ENCODE results near the gene SLC35F6. TPM values are rescaled to one million over a fixed set of nuclear protein-coding genes. Genes with fewer than 3 reads are reported as not detected.

Gene SLC35F6, protein sequence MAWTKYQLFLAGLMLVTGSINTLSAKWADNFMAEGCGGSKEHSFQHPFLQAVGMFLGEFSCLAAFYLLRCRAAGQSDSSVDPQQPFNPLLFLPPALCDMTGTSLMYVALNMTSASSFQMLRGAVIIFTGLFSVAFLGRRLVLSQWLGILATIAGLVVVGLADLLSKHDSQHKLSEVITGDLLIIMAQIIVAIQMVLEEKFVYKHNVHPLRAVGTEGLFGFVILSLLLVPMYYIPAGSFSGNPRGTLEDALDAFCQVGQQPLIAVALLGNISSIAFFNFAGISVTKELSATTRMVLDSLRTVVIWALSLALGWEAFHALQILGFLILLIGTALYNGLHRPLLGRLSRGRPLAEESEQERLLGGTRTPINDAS
- total RNA-seq (2014; rRNA removed; shearing (Covaris generic)) = 110 and 113 TPM in 2 replicates
- polyA plus RNA-seq (2015; cell fraction: cytosol; rRNA removed) = 190 and 222 TPM in 2 replicates
- polyA plus RNA-seq (2015; cell fraction: nucleus; rRNA removed) = 29.5 and 36.4 TPM in 2 replicates

- in situ Hi-C loops (cut with HindIII; ENCODE audit: low pct_unique_long_range_greater_than_20kb, low sequenced_read_pairs) = no loop called here
These were observed at the start of gene SLC35F6 for GRCh38 chr2:26764078-26764887. TSS of gene SLC35F6 (plus strand) at chr2:26764284. CDS start at chr2:26764350, 66 bp downstream.

GRCh38 chr2:26715528-26716270 lies 48.4 kb upstream of the SLC35F6 start:
- DNase-seq (ENCODE audit: low read depth, low spot score) = no peak
- in situ Hi-C loops (cut with HindIII; ENCODE audit: low pct_unique_long_range_greater_than_20kb, low sequenced_read_pairs) = no loop called here

More at GRCh38 chr2:26764078-26764887, at the start of gene SLC35F6:
- DNase-seq (ENCODE audit: low read depth, low spot score) = peak; percentile 83

DNA sequence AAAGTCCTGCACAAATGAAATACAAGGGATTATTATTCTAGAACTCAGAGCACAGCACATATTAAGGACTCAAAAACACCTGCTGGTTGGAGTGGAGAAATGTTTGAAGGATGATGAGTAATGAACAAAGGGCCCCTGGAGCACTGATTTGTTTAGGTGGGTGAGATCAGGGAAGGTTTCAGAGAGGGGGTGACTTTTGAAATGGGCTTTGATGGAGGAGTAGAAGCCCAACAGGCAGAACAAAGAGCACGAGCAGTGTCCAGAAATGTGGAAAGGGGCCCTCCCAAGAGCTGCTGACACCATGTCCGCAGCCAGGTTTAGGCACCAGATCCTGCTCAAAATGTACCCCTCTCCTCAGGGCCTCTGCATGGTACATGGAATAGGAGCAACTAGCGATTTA lies 47.7 kb upstream of the SLC35F6 start:
- DNase-seq (ENCODE audit: low read depth, low spot score) = no peak
- in situ Hi-C loops (cut with HindIII; ENCODE audit: low pct_unique_long_range_greater_than_20kb, low sequenced_read_pairs) = no loop called here

DNA sequence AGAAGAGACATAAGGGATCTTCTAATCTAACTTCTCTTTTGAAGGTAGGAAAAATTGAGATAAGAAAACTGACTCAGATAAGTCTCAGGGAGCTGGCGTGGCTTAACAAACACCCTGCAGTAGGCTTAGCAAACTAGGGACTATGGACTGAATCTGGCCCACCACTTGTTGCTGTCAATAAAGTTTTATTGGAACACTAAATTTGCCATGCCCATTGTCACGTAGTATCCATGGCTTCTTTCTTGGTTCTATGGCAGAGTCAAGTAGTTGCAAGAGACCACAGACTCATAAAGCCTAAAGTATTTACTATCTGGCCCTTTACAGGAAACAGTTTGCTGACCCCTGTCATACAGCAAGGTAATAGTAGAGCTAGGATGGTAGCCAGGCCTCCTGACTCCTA lies 47.3 kb upstream of the SLC35F6 start:
- in situ Hi-C loops (cut with HindIII; ENCODE audit: low pct_unique_long_range_greater_than_20kb, low sequenced_read_pairs) = no loop called here
- no peak for DNase-seq (ENCODE audit: low read depth, low spot score)

DNA sequence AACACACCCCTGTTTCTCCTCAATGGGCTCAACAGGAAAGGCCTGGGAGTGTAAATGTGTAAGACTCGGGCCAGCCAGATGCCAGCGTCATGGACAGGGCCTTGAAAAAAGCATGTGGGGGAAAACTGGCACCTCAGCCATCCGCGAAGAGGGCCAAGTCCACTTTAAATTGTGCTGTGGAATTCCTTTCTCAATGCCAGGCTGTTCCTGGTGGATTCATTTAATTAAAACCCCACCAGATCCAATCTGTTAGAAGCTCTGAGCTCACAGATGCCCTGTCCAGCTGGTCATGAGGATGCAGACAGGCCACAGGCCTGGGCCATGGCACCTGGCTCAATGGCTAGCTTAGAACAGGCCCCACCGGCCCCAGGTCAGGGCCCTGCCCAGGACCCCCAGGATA lies 46.7 kb upstream of the SLC35F6 start:
- in situ Hi-C loops (cut with HindIII; ENCODE audit: low pct_unique_long_range_greater_than_20kb, low sequenced_read_pairs) = no loop called here
- DNase-seq (ENCODE audit: low read depth, low spot score) = no peak

GRCh38 chr2:26718949-26719686 lies 45.0 kb upstream of the SLC35F6 start:
- in situ Hi-C loops (cut with HindIII; ENCODE audit: low pct_unique_long_range_greater_than_20kb, low sequenced_read_pairs) = no loop called here

DNA sequence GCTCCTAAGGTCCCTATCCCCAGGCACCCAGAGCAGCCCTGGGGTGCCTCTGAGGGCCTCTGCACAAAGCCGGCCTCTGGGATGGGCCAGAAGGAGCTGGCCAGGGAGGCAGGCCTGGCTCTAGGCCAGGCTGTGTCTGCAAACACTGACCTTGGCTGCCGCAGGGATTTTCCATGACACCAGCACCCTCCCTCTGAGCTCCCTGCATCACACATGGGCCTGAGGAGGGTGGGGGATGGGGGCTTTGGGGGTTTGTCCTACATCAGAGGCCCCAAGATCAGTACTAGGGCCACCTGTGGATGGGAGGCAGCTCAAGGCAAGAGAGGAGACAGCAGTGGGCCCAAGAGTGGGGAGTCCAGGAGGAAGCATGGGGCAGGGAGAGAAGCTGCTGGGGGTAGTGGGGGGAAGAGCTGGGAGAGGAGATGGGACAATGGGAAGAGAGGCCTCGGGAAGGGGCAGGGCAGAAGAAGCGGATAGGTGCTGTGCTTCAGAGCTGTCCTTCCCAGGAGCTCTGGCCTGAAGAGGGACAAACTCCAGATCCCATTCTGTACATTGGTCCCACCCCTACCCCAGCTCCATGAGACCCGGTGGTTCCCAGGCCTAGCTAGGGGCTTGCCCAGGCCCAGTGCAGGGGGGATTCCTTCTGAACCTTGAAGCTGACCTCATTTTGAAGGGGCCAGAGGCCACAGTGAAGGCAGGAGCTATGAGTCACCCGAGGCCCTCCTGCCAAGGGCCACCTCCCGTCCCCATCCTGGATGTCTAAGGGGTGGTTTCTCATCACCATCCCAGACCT lies 43.6 kb upstream of the SLC35F6 start:
- DNase-seq (ENCODE audit: low read depth, low spot score) = no peak
- in situ Hi-C loops (cut with HindIII; ENCODE audit: low pct_unique_long_range_greater_than_20kb, low sequenced_read_pairs) = no loop called here

More at GRCh38 chr2:26718949-26719686, 45.0 kb upstream of the SLC35F6 start:
- DNase-seq (ENCODE audit: low read depth, low spot score) = no peak

- DNase-seq (ENCODE audit: low read depth, low spot score) = no peak
- in situ Hi-C loops (cut with HindIII; ENCODE audit: low pct_unique_long_range_greater_than_20kb, low sequenced_read_pairs) = no loop called here
These were observed 42.7 kb upstream of the SLC35F6 start for GRCh38 chr2:26721115-26722032.

- no peak for DNase-seq (ENCODE audit: low read depth, low spot score)
- in situ Hi-C loops (cut with HindIII; ENCODE audit: low pct_unique_long_range_greater_than_20kb, low sequenced_read_pairs) = no loop called here
These were observed 41.8 kb upstream of the SLC35F6 start for GRCh38 chr2:26722328-26722727.

GRCh38 chr2:26722911-26723310 lies 41.2 kb upstream of the SLC35F6 start:
- in situ Hi-C loops (cut with HindIII; ENCODE audit: low pct_unique_long_range_greater_than_20kb, low sequenced_read_pairs) = no loop called here
- DNase-seq (ENCODE audit: low read depth, low spot score) = peak; percentile 22

- in situ Hi-C loops (cut with HindIII; ENCODE audit: low pct_unique_long_range_greater_than_20kb, low sequenced_read_pairs) = no loop called here
- no peak for DNase-seq (ENCODE audit: low read depth, low spot score)
These were observed 40.6 kb upstream of the SLC35F6 start for GRCh38 chr2:26723475-26723874.

DNA sequence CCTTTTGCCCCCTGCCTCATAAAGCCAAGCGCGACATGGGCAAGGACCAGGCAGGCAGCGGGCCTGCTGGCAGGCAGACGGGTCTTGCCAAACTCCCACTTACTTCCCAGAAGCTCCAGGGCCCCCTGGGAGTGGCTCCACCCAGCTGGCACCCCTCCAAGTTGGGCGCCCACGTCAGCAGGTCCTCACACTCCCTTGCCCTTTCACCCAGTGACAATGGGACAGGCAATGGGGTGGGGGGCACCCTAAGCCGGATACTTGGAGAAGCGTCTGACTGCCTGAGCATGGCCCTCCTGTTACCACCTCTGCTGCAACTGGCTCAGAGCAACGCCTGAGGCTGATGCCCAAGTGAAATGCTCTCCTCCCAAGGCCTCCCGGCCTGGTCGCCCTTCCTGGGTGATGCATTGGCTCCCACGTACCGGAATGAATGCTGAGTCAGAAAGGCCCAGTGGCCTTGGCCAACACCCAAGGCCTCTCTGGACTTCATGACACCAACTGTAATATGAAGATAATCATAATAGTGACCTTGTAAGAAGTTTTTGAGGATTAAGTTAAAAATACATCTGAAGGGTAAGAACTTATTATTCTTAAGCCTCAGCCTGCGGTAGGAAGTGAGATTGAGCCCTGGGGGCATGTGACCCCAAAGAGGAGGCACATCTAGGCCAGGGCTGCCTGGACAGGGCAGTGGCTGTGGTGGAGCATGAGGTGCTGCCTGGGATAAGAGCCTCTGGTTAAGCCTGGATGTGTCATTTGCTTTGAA lies 39.9 kb upstream of the SLC35F6 start:
- no peak for DNase-seq (ENCODE audit: low read depth, low spot score)
- in situ Hi-C loops (cut with HindIII; ENCODE audit: low pct_unique_long_range_greater_than_20kb, low sequenced_read_pairs) = no loop called here

DNA sequence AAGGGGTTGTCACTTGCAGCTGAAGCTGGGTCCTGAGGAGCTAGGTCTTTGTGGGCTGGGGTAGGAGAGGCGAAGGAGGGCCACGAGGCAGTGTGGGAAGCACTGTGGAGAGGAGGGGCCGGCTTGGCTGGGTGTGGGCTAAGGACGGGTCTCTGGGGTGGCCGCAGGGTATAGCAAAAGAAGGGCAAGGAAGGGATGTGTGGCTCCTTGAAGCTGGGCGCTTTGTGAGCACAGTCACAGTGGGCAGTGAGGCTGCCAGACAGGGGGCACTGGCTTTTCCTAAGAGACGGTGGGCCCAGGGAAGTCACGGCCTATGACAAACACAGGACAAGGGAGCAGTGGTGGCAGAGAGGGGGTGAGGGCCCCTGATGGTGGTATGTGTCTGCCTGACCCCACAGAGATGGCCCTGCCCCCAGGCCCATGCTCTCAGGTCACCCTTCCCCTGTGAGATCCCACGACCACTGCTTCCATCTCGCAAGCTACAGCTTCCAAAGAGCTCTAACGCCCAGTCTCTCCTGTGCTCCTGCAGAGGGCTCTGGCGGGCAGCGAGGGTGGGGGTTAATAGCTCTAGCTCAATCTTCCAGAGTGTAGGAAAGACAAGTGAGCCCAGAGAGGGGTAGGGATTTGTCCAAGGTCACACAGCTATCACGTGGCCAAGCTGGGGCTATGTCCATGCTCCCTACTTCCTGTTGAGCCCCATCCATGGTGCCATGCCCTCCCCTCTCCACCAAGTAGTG lies 39.1 kb upstream of the SLC35F6 start:
- in situ Hi-C loops (cut with HindIII; ENCODE audit: low pct_unique_long_range_greater_than_20kb, low sequenced_read_pairs) = no loop called here
- DNase-seq (ENCODE audit: low read depth, low spot score) = no peak

GRCh38 chr2:26725521-26725820 lies 38.6 kb upstream of the SLC35F6 start:
- in situ Hi-C loops (cut with HindIII; ENCODE audit: low pct_unique_long_range_greater_than_20kb, low sequenced_read_pairs) = no loop called here
- no peak for DNase-seq (ENCODE audit: low read depth, low spot score)

- DNase-seq (ENCODE audit: low read depth, low spot score) = no peak
- in situ Hi-C loops (cut with HindIII; ENCODE audit: low pct_unique_long_range_greater_than_20kb, low sequenced_read_pairs) = no loop called here
These were observed 37.9 kb upstream of the SLC35F6 start for GRCh38 chr2:26726228-26726627.

Data from SK-MEL-5 (cell line).